GM12878 (cell line): ENCODE measurements around the gene ARHGEF11. TPM values are rescaled to one million over a fixed set of nuclear protein-coding genes. Genes with fewer than 3 reads are reported as not detected.

Experiments
- ATAC-seq: fragments of 200-7000 bp; cut with Tn5 transposase; 3 replicates; pipeline ENCODE4 v1.9.1; 2020; ENCODE audit warnings: mild to moderate bottlenecking, moderate library complexity
- BruUV-seq: library from RNA; stranded (reverse); fragments of 400-500 nt; replicated peaks from 2 replicates; lab custom pipeline; 2021; lab: Mats Ljungman, UMichigan
- CTCF ChIA-PET: fragments of 300-600 bp; sonication (Branson Sonifier 250); formaldehyde crosslinking; extraction: SDS; loops from one replicate; lab custom pipeline; 2021; ENCODE audit warnings: inconsistent platforms; lab: Yijun Ruan, JAX
- POLR2A ChIA-PET: fragments of 350-600 bp; formaldehyde crosslinking; extraction: SDS; loops from one replicate; lab custom pipeline; 2021; ENCODE audit warnings: inconsistent platforms; lab: Charles Lee
- RAD21 ChIA-PET: fragments of 300-600 bp; sonication (Branson Sonifier 250); formaldehyde crosslinking; loops from one replicate; lab custom pipeline; 2023; ENCODE audit warnings: antibody characterized with exemption; ENCODE audit not compliant: unreplicated experiment; lab: Charles Lee
- SMC1A ChIA-PET: fragments of 300-600 bp; sonication (Branson Sonifier 250); formaldehyde crosslinking; loops from one replicate; lab custom pipeline; 2023; ENCODE audit not compliant: unreplicated experiment, uncharacterized antibody; lab: Charles Lee
- DNase-seq: peaks from one replicate; pipeline ENCODE4 v3.0.0-alpha.2; 2011; ENCODE audit warnings: low read depth, low spot score
- FAIRE-seq: peaks from 3 replicates; lab custom pipeline; 2011; peaks lifted over from hg19 to GRCh38; lab: Jason Lieb, UNC
- H2AFZ ChIP-seq: 2 replicates; pipeline ENCODE4 v1.6.0; 2011; ENCODE audit warnings: low read depth, low read length, control low read depth; ENCODE audit not compliant: control insufficient read depth
- H3K27ac ChIP-seq: 2 replicates; pipeline ENCODE4 v1.5.1; 2011; ENCODE audit warnings: control low read depth; ENCODE audit not compliant: control insufficient read depth, insufficient read depth
- H3K27me3 ChIP-seq, 2 experiments: replicated peaks in 1 of 2; 2 replicates each; pipeline versions ENCODE4 v1.6.0 to v1.6.1; 2011; ENCODE audit warnings: low read length in 1 of 2; ENCODE audit not compliant: control insufficient read depth in 2 of 2, insufficient read depth in 2 of 2
- H3K36me3 ChIP-seq, 2 experiments: 2 replicates each; pipeline ENCODE4 v1.5.1; 2011; ENCODE audit warnings: low read length in 1 of 2; ENCODE audit not compliant: control insufficient read depth in 2 of 2, insufficient read depth in 2 of 2
- H3K4me1 ChIP-seq: 2 replicates; pipeline ENCODE4 v1.6.1; 2011; ENCODE audit warnings: mild to moderate bottlenecking, low read length, moderate library complexity, mixed read lengths; ENCODE audit not compliant: control insufficient read depth, insufficient read depth
- H3K4me2 ChIP-seq: 2 replicates; pipeline ENCODE4 v1.6.0; 2011; ENCODE audit warnings: control low read depth; ENCODE audit not compliant: control insufficient read depth, insufficient read depth
- H3K4me3 ChIP-seq: fragments of 200-600 bp; sonication (generic); 2 replicates; pipeline ENCODE4 v1.5.1; 2016
- H3K79me2 ChIP-seq: 2 replicates; pipeline ENCODE4 v1.6.0; 2011; ENCODE audit warnings: low read length; ENCODE audit not compliant: control insufficient read depth, insufficient read depth
- H3K9ac ChIP-seq: 2 replicates; pipeline ENCODE4 v1.8.0; 2011; ENCODE audit warnings: low read length, control low read depth, mixed read lengths; ENCODE audit not compliant: control insufficient read depth, insufficient read depth
- H3K9me3 ChIP-seq: replicated peaks from 3 replicates; pipeline ENCODE4 v1.5.1; 2011; ENCODE audit warnings: mild to moderate bottlenecking, low read length; ENCODE audit not compliant: control insufficient read depth, insufficient read depth
- H4K20me1 ChIP-seq: 2 replicates; pipeline ENCODE4 v1.6.0; 2011; ENCODE audit not compliant: control insufficient read depth, insufficient read depth
- BHLHE40 ChIP-seq, 2 experiments: fragments of 450-650 bp in 1 of 2; IDR thresholded peaks; 2 replicates each; pipeline ENCODE4 v1.6.1; 2011 to 2017; ENCODE audit warnings: low read depth in 2 of 2, borderline replicate concordance in 1 of 2, improper control_type of control experiment in 1 of 2, low read length in 1 of 2, mild to moderate bottlenecking in 1 of 2
- BMI1 ChIP-seq: fragments of 450-650 bp; IDR thresholded peaks from 2 replicates; pipeline ENCODE4 v1.6.1; 2016; ENCODE audit warnings: mild to moderate bottlenecking, moderate library complexity, borderline replicate concordance
- ESRRA ChIP-seq: IDR thresholded peaks from 2 replicates; pipeline ENCODE4 v1.6.1; 2012; ENCODE audit warnings: mild to moderate bottlenecking, low read length, improper control_type of control experiment
- RAD51 ChIP-seq: fragments of 450-650 bp; IDR thresholded peaks from 2 replicates; pipeline ENCODE4 v1.6.1; 2016; ENCODE audit warnings: moderate library complexity, mild to moderate bottlenecking, inconsistent platforms
- USF2 ChIP-seq: IDR thresholded peaks from 2 replicates; pipeline ENCODE4 v1.6.1; 2011; ENCODE audit warnings: low read depth, low read length, improper control_type of control experiment, borderline replicate concordance
- WGBS: methylation state at CpG from one replicate; pipeline ENCODE4 v1.1.6; 2016; ENCODE audit warnings: low lambda C conversion rate; ENCODE audit not compliant: insufficient replicate concordance, insufficient coverage; ENCODE audit errors: missing lambda C conversion rate; 5-methylcytosine and 5-hydroxymethylcytosine counted together
- in situ Hi-C: fragments of 300-500 bp; cut with MboI; formaldehyde crosslinking; loops from 9 replicates; pipeline ENCODE4 v1.14.3; 2018; ENCODE audit warnings: mixed read lengths
- intact Hi-C: fragments of 100-400 bp; cut with micrococcal nuclease; formaldehyde crosslinking; loops from one replicate; pipeline ENCODE4 v1.14.2; 2022; ENCODE audit not compliant: unreplicated experiment
- polyA plus RNA-seq, 11 experiments: library from polyadenylated mRNA; depleted of rRNA in 4 of 11; unstranded in 6 of 11; stranded (reverse) in 5 of 11; fragments of >200 nt; fragmentation: Nextera tagmentation in 4 of 11; fragmentation: Illumina TruSeq in 1 of 11; extraction: Ambion mirVana in 4 of 11; extraction: Trizol in 1 of 11; gene quantifications; 1 replicate in 1 of 11; 2 replicates in 10 of 11; pipeline versions ENCODE4 v1.2.1 to v1.2.3, GENCODE V29; 2011 to 2016; ENCODE audit warnings: inconsistent platforms in 2 of 11, missing spikeins in 2 of 11, low read depth in 1 of 11
- total RNA-seq, 4 experiments: library from RNA; depleted of rRNA in 3 of 4; stranded (reverse); fragments of >200 nt in 3 of 4; fragmentation: Illumina TruSeq in 1 of 4; extraction: Trizol in 1 of 4; gene quantifications; 2 replicates each; pipeline versions ENCODE4 v1.2.1 to v1.2.3, GENCODE V29; 2013 to 2021

The ARHGEF11 gene
- total and polyA plus RNA-seq, 10 of the 15 experiments (the other 5 are each of a cell fraction or from before 2014, with no cell fraction given): 0.05 to 12.7 (median 1.8) TPM

DNA sequence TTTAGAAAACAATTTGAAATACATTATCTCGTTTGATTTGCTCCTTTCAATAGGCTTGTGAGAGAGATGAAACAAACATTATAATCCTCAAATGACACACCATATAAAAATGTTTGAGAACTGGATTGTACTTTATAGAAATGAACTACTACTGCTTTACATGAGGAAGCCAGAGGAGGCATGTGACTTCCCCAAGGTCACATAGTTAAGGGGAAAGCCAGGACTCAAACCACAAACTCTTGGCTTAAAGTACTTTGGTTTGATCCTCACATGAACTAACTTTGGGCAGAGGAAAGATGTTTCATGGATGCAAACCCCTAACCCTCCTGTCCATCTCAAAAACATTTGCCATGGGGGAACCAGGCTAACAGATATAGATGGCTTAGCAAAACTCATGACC is 4.7 kb downstream of the ARHGEF11 start:
- Histone ChIP-seq H3K9me3 (no peaks in the 10 kb centered on the region), H3K79me2 (peaks cover 23% of the 10 kb centered on the region), H4K20me1 (no peaks in the 10 kb centered on the region), H3K4me2 (peak overlapping the region; percentile 76), H3K27ac (peak overlapping the region; percentile 22; the same call in 1 of the 2 replicates), H3K27me3 (no peaks in the 10 kb centered on the region; a peak in 1 of 4 replicates), H3K4me1 (no peaks in the 10 kb centered on the region), H3K36me3 (no peaks in the 10 kb centered on the region), H3K9ac (no peak overlapping the region), H2AFZ (no peak overlapping the region), H3K4me3 (no peak overlapping the region)
- intact Hi-C loops (no loop called here), in situ Hi-C loops (no loop called here)
- POLR2A ChIA-PET: interaction anchor here (3.2 kb wide), 1 partner anchor 10 kb away, joined by 11 read pairs; no protein-coding TSS in a partner anchor
- SMC1A ChIA-PET: interaction anchor here (1.2 to 2.2 kb wide), 8 partner anchors 10 to 49 kb away, joined by 3 to 8 read pairs (median 4); no protein-coding TSS in a partner anchor
- no TSS peak for BruUV-seq
- CTCF ChIA-PET: interaction anchor here (1.1 to 3.5 kb wide), 5 partner anchors 13 to 313 kb away, joined by 3 to 16 read pairs (median 5); partner anchors contain the start of gene METTL25B
- TF ChIP-seq RAD51: peak; percentile 74
- no peak for TF ChIP-seq BMI1
- peak; percentile 7; the same call in 1 of the 2 replicates for TF ChIP-seq USF2
- peak; percentile 43; the same call in 1 of the 2 replicates for TF ChIP-seq ESRRA
- TF ChIP-seq BHLHE40 (IDR thresholded peaks at IDR 0.05; ENCODE audit: borderline replicate concordance in 1 of 2, low read depth in 2 of 2, low read length in 1 of 2): peak in 1 of 2 experiments; percentile 32; a peak in 1 of 4 replicates
- DNase-seq (no peak), FAIRE-seq (no peak), ATAC-seq (peak; percentile 36; the same call in 2 of the 3 replicates)
- RAD21 ChIA-PET: interaction anchor here (0.8 kb wide), 1 partner anchor 319 kb away, joined by 3 read pairs; no protein-coding TSS in a partner anchor
- 5% methylated on average over 1 of the region's 1 CpG for WGBS
